Left renal pelvis (tissue), 4 donors: ENCODE data around the gene ZNF385C. TPM values are rescaled to one million over a fixed set of nuclear protein-coding genes. Genes with fewer than 3 reads are reported as not detected.

Source experiments
- DNase-seq, 4 donors: peaks; one replicate each; pipeline ENCODE4 v3.0.0-alpha.2; 2013; ENCODE audit warnings: low read depth in 4 of 4, low spot score in 3 of 4
- polyA plus RNA-seq, 4 donors: library from polyadenylated mRNA; unstranded; fragments of 120-200 nt; gene quantifications; one replicate each; pipeline ENCODE4 v1.2.1, GENCODE V29; 2013; ENCODE audit not compliant: insufficient read length in 4 of 4

The ZNF385C gene
- polyA plus RNA-seq, 4 donors, result 5.1 to 9.3 (median 6.2) TPM

GRCh38 chr17:42110301-42111264 lies 12.3 kb upstream of the ZNF385C start:
- DNase-seq, result no peak

DNA sequence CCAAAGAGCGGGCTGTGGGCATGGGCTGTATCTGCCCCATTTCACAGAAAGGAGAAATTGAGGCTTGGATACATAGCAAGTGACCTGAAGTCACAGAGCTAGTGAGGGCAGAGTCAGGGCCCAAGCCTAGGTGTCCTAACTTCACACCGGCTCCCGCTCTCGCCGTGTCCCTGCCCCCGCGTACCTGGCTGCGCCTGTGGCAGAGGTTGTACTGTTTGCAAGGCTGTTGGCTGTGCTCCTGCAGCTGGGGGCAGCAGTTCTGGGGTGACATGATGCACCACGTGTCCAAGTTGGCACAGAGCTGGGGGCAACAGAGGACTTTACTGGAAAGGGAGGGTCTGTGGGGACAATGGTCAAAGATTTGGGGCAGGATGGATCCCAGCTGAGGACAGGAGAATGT lies 10.8 kb upstream of the ZNF385C start:
- no peak for DNase-seq

DNA sequence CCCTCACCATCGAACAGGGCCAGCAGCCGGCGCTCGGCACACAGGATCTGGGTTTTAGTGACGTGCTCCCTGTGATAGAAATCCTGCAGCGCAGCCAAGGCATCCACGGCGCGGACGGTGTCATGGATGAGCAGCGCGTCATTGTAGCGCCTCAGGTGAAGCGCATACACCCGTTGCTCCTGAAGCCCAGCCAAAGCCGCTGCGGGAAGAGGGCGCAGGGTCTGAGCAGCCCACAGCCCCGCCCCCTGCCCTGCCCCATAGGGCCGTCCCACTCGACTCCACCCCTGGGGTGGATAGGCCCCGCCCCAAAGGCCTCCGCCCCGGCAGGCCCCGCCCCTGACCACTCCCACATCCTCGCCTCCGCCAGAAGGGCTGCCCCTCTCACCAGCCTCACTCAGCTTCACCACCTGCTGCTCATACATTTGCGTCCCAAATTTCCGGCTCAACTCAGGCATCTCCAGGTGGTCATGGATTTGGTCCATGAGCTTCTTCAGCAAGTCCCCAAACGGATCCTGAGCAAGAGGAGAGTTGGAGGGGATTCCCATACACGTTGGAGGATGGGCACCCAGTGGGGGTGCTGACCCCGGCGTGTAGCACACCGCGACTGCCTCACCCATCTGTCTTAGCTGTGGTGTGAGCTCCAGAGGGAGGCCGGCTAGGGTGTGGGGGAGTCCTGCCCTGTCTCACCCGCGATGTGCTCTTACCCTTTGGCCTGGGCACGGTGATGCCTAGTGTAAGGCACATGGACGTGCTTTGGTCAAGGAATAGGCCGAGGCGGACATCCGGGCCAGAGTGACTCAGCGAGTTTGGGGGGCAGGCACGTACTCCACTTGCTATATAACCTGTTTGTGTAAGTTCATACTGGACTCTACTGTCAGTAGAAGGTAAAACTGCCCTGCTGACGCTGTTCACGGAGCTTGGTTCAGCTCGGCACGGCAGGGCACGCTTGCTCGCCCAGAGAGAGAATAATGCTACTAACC lies 9.6 kb upstream of the ZNF385C start:
- peak in 3 of 4 donors; percentile 44 to 63 (median 63) for DNase-seq

- no peak for DNase-seq
These were observed 8.9 kb upstream of the ZNF385C start for GRCh38 chr17:42107124-42107523.

DNA sequence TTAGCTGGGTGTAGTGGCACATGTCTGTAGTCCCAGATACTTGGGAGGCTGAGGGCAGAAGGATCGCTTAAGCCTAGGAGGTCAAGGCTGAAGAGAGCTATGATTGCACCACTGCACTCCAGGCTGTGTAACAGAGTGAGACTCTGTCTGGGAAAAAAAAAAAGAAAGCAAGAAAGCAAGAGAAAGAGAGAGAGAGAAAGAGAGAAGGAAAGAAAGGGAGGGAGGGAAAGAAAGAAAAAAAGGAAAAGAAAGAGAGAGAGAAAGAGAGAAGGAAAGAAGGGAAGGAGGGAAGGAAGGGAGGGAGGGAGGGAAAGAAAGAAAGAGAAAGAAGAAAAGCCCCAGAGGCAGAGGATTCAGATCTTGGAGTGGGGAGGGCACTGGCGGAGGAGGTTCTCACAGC lies 7.7 kb upstream of the ZNF385C start:
- no peak for DNase-seq

- no peak for DNase-seq
These were observed 6.0 kb upstream of the ZNF385C start for GRCh38 chr17:42104264-42104663.

- no peak for DNase-seq
These were observed 5.1 kb upstream of the ZNF385C start for GRCh38 chr17:42103221-42103954.

- DNase-seq, result no peak
These were observed 3.4 kb upstream of the ZNF385C start for GRCh38 chr17:42101513-42102292.

GRCh38 chr17:42098730-42099399 lies 592 bp upstream of the ZNF385C start:
- no peak for DNase-seq

DNA sequence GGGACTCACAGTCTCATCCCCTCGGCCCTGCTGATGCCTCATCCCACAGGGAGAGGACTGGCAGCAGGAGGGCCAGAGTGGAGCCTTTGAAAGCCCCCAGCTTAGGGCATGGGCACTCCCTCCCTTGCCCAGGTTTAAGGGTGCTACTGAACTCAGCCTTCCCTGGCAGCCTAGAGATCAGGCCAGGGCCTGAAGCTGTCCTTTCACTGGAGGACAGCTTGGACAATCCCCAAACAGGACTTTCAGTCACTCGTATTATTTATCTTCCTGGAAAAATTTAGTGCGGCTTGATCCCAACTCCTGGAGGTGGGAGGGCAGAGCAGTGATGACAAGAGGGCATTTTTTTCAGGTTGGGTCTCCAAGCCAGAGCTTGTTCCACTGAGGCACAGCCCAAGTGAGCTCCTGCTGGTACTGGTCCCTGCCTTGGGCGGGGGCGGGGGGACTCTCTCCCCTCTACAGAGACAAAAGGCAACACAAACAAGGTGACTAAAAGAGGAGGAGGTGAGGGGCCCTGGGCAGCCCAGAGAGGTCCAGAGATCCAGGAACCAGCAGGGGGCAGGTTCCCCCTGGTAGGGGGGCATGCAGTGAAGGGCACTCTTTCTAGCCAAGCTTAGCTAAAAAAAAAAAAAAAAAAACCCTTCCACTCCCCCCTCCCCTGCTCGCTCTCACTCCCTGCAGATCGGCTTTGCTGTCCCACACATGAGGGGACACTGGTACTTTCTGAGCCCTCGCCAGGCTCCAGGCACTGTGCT lies 1.7 kb downstream of the ZNF385C start:
- DNase-seq, result no peak

GRCh38 chr17:42094375-42095069 lies 3.8 kb downstream of the ZNF385C start:
- DNase-seq, result no peak

DNA sequence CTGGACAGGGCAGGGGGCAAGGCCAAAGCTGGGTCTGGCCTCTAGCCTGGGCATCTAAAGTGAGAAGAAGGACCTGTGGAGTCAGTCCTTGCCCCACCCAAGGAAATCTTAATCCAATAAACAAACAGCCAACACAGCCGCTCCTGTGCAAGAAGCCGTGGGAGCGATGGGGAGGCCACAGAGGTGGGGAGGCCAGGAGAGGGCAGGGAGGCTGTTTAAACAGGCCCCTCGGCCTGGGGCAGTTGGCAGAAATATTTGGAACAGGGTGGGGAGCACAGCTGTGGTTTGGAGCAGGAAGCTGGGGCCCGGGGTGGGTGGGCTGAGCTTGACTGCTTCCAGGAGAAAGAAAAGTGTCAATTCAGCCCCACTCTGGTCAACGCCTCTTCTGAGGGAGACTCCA lies 5.3 kb downstream of the ZNF385C start:
- no peak for DNase-seq

- no peak for DNase-seq
These were observed 7.1 kb downstream of the ZNF385C start for GRCh38 chr17:42090964-42091790.

- DNase-seq, result no peak
These were observed 9.5 kb downstream of the ZNF385C start for GRCh38 chr17:42088736-42089135.

DNA sequence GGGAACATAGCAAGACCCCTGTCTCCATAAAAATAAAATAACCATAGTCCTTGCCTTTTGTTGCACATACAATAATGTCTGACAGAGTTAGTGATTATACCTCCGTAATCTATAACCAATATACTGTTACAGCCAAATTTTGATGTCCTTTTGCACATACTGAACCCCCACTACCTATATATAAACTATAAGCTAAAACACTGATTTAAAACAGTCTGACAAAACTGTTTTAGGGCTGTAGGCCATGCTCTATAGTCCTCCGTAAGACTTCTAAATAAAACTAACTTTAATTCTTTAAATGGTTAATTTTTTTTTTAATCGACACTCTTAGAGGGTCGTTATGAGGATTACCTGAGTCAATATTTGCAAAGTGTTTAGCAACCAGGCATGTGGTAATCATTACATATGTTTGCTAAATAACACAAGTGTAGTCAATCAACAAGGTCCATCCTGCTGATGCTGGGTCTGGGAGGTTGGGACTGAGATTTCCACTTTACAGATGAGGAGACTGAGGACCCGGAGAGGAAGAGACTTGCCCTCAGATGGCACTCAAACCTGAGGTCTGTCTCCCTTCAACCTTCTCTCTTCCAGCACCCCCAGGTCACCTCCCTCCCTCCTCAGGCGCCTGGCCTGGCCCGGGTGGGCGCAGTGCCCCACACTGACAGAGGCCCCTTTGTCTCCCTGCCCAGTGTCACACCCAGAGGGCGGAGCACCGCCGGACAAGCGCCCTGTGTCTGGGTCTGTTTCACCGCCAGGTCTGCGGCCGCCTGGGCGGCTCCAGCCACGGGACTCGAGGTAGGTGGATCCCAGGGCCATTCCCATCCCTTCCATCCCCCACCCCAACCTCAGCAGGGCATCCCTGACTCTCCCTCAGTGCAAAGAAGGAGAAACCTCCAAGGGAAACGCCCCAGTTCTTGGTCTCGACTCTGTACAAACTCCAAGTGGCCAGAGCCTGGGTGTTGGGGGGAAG lies 10.3 kb downstream of the ZNF385C start:
- DNase-seq, result no peak
